ENCODE results near the gene ARFRP1. TPM values are rescaled to one million over a fixed set of nuclear protein-coding genes. Genes with fewer than 3 reads are reported as not detected.

ARFRP1 gene
- total and polyA plus RNA-seq, 4 donors: 29.8 to 56.0 (median 47.4) TPM

DNA sequence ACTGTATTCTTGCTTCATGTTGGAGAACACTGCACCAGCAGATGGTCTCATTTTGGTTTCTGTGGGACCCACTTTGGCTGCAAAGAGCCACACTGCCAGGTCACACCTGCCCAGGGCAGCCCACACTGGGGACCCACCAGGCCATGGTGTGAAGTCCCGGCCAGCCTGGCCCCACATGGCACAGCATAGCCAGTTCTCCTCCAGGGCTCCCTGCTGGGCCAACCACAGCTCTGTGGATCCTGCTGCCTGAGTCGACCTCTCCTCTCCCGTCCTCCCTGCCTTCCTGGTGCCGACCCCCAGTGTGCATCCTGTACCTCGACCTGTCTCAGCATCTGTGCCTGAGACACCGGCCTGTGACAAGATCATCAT, 3.0 kb downstream of the ARFRP1 start:
- no peak overlapping the region for H3K4me3 ChIP-seq
- ATAC-seq (ENCODE audit: insufficient read depth, low FRiP score) (no peak), DNase-seq (no peak)
- H3K27ac ChIP-seq (ENCODE audit: low read depth in 1 of 2, low read length in 1 of 2): no peak overlapping the region
- H3K4me1 ChIP-seq (ENCODE audit: control insufficient read depth in 5 of 5, insufficient read depth in 5 of 5, low read length in 5 of 5): peaks cover 0 to 17% (median 8%) of the 10 kb centered on the region in 5 donors
- TF ChIP-seq, protein P1, sequence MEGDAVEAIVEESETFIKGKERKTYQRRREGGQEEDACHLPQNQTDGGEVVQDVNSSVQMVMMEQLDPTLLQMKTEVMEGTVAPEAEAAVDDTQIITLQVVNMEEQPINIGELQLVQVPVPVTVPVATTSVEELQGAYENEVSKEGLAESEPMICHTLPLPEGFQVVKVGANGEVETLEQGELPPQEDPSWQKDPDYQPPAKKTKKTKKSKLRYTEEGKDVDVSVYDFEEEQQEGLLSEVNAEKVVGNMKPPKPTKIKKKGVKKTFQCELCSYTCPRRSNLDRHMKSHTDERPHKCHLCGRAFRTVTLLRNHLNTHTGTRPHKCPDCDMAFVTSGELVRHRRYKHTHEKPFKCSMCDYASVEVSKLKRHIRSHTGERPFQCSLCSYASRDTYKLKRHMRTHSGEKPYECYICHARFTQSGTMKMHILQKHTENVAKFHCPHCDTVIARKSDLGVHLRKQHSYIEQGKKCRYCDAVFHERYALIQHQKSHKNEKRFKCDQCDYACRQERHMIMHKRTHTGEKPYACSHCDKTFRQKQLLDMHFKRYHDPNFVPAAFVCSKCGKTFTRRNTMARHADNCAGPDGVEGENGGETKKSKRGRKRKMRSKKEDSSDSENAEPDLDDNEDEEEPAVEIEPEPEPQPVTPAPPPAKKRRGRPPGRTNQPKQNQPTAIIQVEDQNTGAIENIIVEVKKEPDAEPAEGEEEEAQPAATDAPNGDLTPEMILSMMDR (IDR thresholded peaks at IDR 0.05; ENCODE audit: control extremely low read depth, extremely low read depth): no peak
- no peak overlapping the region for H3K9ac ChIP-seq (ENCODE audit: insufficient read depth in 1 of 2, low read length in 2 of 2)
- no peaks in the 10 kb centered on the region for H3K9me3 ChIP-seq (ENCODE audit: control insufficient read depth in 4 of 4, insufficient read depth in 3 of 4, low read length in 3 of 4)
- 88 to 93% methylated on average over 6 of the region's 6 CpGs for WGBS, 2 donors
- no peaks in the 10 kb centered on the region for H3K27me3 ChIP-seq (ENCODE audit: control insufficient read depth in 3 of 3, insufficient read depth in 3 of 3, low read length in 2 of 3)
- peaks cover 0 to 32% (median 13%) of the 10 kb centered on the region in 4 donors for H3K36me3 ChIP-seq (ENCODE audit: control insufficient read depth in 4 of 4, insufficient read depth in 4 of 4, low read length in 4 of 4)

DNA sequence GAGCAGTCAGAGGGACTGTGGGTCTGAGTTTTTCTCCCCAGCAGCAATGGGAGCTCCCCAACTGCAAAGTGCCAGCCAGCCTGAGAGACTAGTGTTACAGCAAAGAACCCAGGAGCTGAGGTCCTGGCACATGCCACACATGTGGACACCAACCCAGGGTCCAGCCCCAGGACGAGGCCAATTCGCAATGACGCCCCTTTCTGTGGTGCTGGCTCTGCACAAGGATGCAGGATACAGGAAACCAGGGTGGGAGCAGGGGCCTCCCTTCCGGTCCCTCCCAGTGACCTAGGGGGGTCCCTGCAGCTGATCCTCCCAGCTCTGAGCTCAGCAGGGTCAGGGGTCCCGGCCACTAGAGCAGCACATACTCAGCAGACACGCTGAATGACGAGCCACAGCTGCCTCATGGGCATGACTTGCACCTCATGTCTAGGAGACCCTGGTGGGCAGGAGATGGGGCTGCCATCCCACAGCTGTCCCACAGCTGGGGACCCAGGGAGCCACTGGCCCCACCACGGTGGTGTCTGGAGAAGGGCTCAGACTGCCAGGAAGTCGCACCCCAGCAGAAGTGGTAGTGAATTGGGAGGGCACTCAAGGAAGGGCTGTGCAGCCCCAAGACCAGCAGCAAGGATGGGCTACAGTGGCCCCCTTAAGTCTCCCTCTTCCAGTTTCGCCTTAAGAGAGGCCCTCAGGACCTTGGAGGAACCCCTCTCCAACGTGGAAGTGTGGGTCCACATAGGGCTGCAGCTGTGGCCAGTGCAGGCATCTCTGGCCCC, 3.6 kb downstream of the ARFRP1 start:
- no peak for DNase-seq
- Histone ChIP-seq H3K9ac (ENCODE audit: insufficient read depth in 1 of 2, low read length in 2 of 2) (no peak overlapping the region), H3K27ac (ENCODE audit: low read depth in 1 of 2, low read length in 1 of 2) (no peak overlapping the region), H3K4me3 (no peak overlapping the region), H3K4me1 (ENCODE audit: control insufficient read depth in 5 of 5, insufficient read depth in 5 of 5, low read length in 5 of 5) (peaks cover 0 to 20% (median 8%) of the 10 kb centered on the region in 5 donors), H3K9me3 (ENCODE audit: control insufficient read depth in 4 of 4, insufficient read depth in 3 of 4, low read length in 3 of 4) (no peaks in the 10 kb centered on the region), H3K36me3 (ENCODE audit: control insufficient read depth in 4 of 4, insufficient read depth in 4 of 4, low read length in 4 of 4) (peaks cover 0 to 31% (median 13%) of the 10 kb centered on the region in 4 donors), H3K27me3 (ENCODE audit: control insufficient read depth in 3 of 3, insufficient read depth in 3 of 3, low read length in 2 of 3) (no peaks in the 10 kb centered on the region)
- ATAC-seq (ENCODE audit: insufficient read depth, low FRiP score): no peak
- WGBS, 2 donors: 89 to 90% methylated on average over 11 of the region's 11 CpGs
- TF ChIP-seq, protein P1 (IDR thresholded peaks at IDR 0.05; ENCODE audit: control extremely low read depth, extremely low read depth): no peak

DNA sequence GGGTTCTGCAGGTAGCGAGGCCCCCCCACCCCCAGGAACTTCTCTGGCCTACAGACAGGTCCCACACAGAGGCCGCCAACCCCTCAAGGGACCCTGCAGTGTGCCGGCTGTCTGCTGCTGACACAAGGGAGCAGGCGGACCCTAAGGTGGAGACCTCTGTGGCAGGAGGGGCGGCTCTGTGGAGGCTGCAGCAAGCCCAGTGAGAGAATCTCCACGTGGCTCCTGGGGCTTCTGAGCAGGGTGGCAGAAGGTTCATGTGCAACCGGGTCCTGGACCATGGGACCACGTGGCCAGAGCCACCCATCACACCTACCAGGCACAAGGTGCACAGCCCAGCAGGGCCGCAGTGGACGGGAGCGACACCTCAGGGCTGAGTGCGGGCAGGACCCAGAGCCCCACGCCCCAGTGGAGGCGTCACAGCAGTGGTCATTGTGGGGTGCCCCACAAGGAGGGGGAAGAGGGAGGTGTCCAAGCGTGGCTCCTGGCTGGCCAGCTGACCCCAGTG, 4.3 kb downstream of the ARFRP1 start:
- peaks cover 0 to 15% (median 8%) of the 10 kb centered on the region in 5 donors for H3K4me1 ChIP-seq (ENCODE audit: control insufficient read depth in 5 of 5, insufficient read depth in 5 of 5, low read length in 5 of 5)
- no peak for ATAC-seq (ENCODE audit: insufficient read depth, low FRiP score)
- H3K4me3 ChIP-seq: no peak overlapping the region
- no peak overlapping the region for H3K9ac ChIP-seq (ENCODE audit: insufficient read depth in 1 of 2, low read length in 2 of 2)
- H3K9me3 ChIP-seq (ENCODE audit: control insufficient read depth in 4 of 4, insufficient read depth in 3 of 4, low read length in 3 of 4): no peaks in the 10 kb centered on the region
- TF ChIP-seq, protein P1 (IDR thresholded peaks at IDR 0.05; ENCODE audit: control extremely low read depth, extremely low read depth): no peak
- H3K27me3 ChIP-seq (ENCODE audit: control insufficient read depth in 3 of 3, insufficient read depth in 3 of 3, low read length in 2 of 3): no peaks in the 10 kb centered on the region
- WGBS, 2 donors: 91 to 97% methylated on average over 15 of the region's 15 CpGs
- no peak overlapping the region for H3K27ac ChIP-seq (ENCODE audit: low read depth in 1 of 2, low read length in 1 of 2)
- peaks cover 0 to 32% (median 13%) of the 10 kb centered on the region in 4 donors for H3K36me3 ChIP-seq (ENCODE audit: control insufficient read depth in 4 of 4, insufficient read depth in 4 of 4, low read length in 4 of 4)
- no peak for DNase-seq

Measured in lung (tissue), 12 donors.